Naive thymus-derived CD4-positive, alpha-beta T cell (primary cell): ENCODE data around the gene PLEKHJ1. TPM values are rescaled to one million over a fixed set of nuclear protein-coding genes. Genes with fewer than 3 reads are reported as not detected.

Experiments used
- ATAC-seq: fragments of 150-1000 bp; cut with Tn5 transposase; 2 replicates; pipeline ENCODE4 v1.10.0; 2021; ENCODE audit warnings: mild to moderate bottlenecking, moderate library complexity
- CTCF ChIA-PET: fragments of 350-600 bp; sonication (Branson Sonifier 250); formaldehyde crosslinking; loops from one replicate; lab custom pipeline; 2021; ENCODE audit warnings: antibody characterized with exemption; lab: Charles Lee
- POLR2A ChIA-PET: fragments of 350-600 bp; sonication (Branson Sonifier 250); formaldehyde crosslinking; loops from one replicate; lab custom pipeline; 2021; ENCODE audit warnings: antibody characterized with exemption, inconsistent platforms; lab: Charles Lee
- DNase-seq, 9 donors: peaks; one replicate each; pipeline versions ENCODE4 v3.0.0 to v3.0.0-alpha.2; 2020 to 2022; ENCODE audit warnings: mixed read lengths in 1 of 9
- H3K27ac ChIP-seq: one replicate; pipeline ENCODE4 v1.7.0; 2013; ENCODE audit warnings: mild to moderate bottlenecking, low read depth, low read length, moderate library complexity
- H3K27me3 ChIP-seq, 2 donors: one replicate each; pipeline ENCODE4 v1.7.0; 2013; ENCODE audit warnings: low read length in 2 of 2, mild to moderate bottlenecking in 2 of 2, moderate library complexity in 2 of 2; ENCODE audit not compliant: control insufficient read depth in 2 of 2, insufficient read depth in 2 of 2
- H3K36me3 ChIP-seq, 3 experiments: 1 replicate in 2 of 3; 2 replicates in 1 of 3; pipeline ENCODE4 v1.7.0; 2013; ENCODE audit warnings: low read length in 3 of 3, mild to moderate bottlenecking in 3 of 3, moderate library complexity in 1 of 3; ENCODE audit not compliant: insufficient read depth in 3 of 3, control insufficient read depth in 2 of 3
- H3K4me1 ChIP-seq, 2 donors: one replicate each; pipeline ENCODE4 v1.7.0; 2013; ENCODE audit warnings: low read length in 2 of 2, mild to moderate bottlenecking in 2 of 2, moderate library complexity in 1 of 2; ENCODE audit not compliant: control insufficient read depth in 2 of 2, insufficient read depth in 2 of 2
- H3K4me3 ChIP-seq: 2 replicates; pipeline ENCODE4 v1.7.0; 2013; ENCODE audit warnings: mild to moderate bottlenecking, low read length
- H3K9me3 ChIP-seq, 3 experiments: 1 replicate in 2 of 3; 2 replicates in 1 of 3; pipeline ENCODE4 v1.7.0; 2013; ENCODE audit warnings: low read length in 3 of 3; ENCODE audit not compliant: control insufficient read depth in 2 of 3
- H3K27ac Mint-ChIP-seq, 9 donors: one replicate each; pipeline ENCODE4 v1.8.0; 2020 to 2022; ENCODE audit warnings: mixed read lengths in 9 of 9, mild to moderate bottlenecking in 8 of 9, moderate library complexity in 5 of 9, inconsistent platforms in 2 of 9
- H3K27me3 Mint-ChIP-seq, 5 donors: one replicate each; pipeline ENCODE4 v1.8.0; 2021 to 2022; ENCODE audit warnings: mixed read lengths in 5 of 5, mild to moderate bottlenecking in 1 of 5
- H3K36me3 Mint-ChIP-seq, 5 donors: one replicate each; pipeline ENCODE4 v1.8.0; 2020 to 2022; ENCODE audit warnings: mixed read lengths in 5 of 5, mild to moderate bottlenecking in 3 of 5, inconsistent platforms in 1 of 5
- H3K4me1 Mint-ChIP-seq, 7 donors: one replicate each; pipeline ENCODE4 v1.8.0; 2020 to 2022; ENCODE audit warnings: mixed read lengths in 7 of 7, mild to moderate bottlenecking in 3 of 7, inconsistent platforms in 1 of 7
- H3K4me3 Mint-ChIP-seq, 10 donors: one replicate each; pipeline ENCODE4 v1.8.0; 2020 to 2022; ENCODE audit warnings: mild to moderate bottlenecking in 10 of 10, mixed read lengths in 10 of 10, moderate library complexity in 6 of 10, inconsistent platforms in 2 of 10
- H3K9me3 Mint-ChIP-seq, 11 donors: one replicate each; pipeline ENCODE4 v1.8.0; 2020 to 2022; ENCODE audit warnings: mixed read lengths in 11 of 11, mild to moderate bottlenecking in 4 of 11, inconsistent platforms in 1 of 11, moderate library complexity in 1 of 11
- intact Hi-C, 2 donors: fragments of 100-400 bp; cut with micrococcal nuclease; formaldehyde crosslinking; loops; one replicate each; pipeline ENCODE4 v1.15.1; 2023
- polyA plus RNA-seq, 2 donors: library from polyadenylated mRNA; unstranded; fragments of 300-500 nt; fragmentation: Illumina TruSeq; gene quantifications; one replicate each; pipeline ENCODE4 v1.2.3, GENCODE V29; 2021
- total RNA-seq, 6 experiments: library from RNA in 5 of 6; stranded (reverse) in 5 of 6; gene quantifications; 1 replicate in 5 of 6; 2 replicates in 1 of 6; pipeline ENCODE4 v1.2.3 and lab custom pipeline; 2021 to 2026

Gene PLEKHJ1
- total and polyA plus RNA-seq, 7 experiments from 2014 or later: 32.9 to 123 (median 51.3) TPM

DNA sequence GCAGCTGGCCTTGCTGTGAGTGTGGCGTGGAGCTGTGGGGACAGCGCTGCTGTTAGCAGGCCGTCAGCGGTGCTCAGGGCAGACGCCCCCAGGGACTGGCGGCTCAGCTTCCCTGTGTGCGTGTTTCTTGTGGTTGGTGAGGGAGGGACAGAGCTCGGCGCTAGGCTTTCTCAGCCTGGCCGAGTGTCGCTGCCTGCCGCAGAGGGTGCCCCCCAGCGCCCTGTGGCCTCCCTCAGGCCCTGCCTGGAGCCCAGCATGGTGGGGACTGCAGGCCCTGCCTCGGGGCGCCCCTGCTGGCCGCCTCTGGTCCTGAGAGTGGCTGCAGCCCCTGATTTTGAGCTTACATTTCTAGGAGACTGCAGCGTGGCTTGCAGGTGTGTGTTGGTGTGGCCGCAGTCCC lies 36.9 kb downstream of the PLEKHJ1 start:
- Histone ChIP-seq H3K27me3 (no peaks in the 10 kb centered on the region), H3K36me3 (peaks cover 0 to 70% (median 0%) of the 10 kb centered on the region in 3 experiments), H3K4me3 (no peak overlapping the region), H3K9me3 (no peaks in the 10 kb centered on the region), H3K4me1 (no peaks in the 10 kb centered on the region), H3K27ac (no peak overlapping the region)
- DNase-seq (no peak), ATAC-seq (no peak)
- intact Hi-C loops: no loop called here
- Mint-ChIP-seq H3K4me1 (peaks cover 0 to 15% (median 4%) of the 10 kb centered on the region in 7 donors), H3K36me3 (peaks cover 0 to 11% (median 3%) of the 10 kb centered on the region in 5 donors), H3K27ac (peak overlapping the region in 2 of 9 donors; percentile 19 to 48), H3K27me3 (no peaks in the 10 kb centered on the region), H3K9me3 (no peaks in the 10 kb centered on the region), H3K4me3 (no peak overlapping the region)
- ChIA-PET CTCF (no interaction called here), POLR2A (no interaction called here)

DNA sequence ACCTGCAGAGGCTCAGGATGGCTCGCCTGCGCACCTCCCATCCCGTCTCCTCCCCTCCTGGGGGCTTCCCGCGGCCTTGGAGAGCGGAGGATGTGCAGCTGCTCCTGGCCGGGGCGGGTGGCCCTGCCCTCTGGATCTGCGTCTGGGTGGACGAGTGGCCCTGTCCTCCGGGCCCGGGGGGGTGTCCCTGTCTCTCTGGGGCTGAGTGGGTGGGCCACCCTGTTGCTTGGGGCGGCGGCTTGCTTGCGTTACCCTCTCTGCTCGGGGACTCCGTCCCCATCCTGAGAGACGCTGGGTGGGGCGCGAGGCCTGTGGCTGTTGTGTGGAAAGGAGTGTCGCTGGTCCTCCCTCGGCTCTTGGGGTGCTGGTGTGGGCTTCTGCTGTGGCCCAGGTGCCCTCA lies 37.8 kb downstream of the PLEKHJ1 start:
- Mint-ChIP-seq H3K4me3 (no peak overlapping the region), H3K27me3 (no peaks in the 10 kb centered on the region), H3K36me3 (peaks cover 0 to 12% (median 2%) of the 10 kb centered on the region in 5 donors), H3K4me1 (peaks cover 0 to 15% (median 4%) of the 10 kb centered on the region in 7 donors), H3K27ac (no peak overlapping the region), H3K9me3 (no peaks in the 10 kb centered on the region)
- H3K27ac ChIP-seq: no peak overlapping the region
- no peaks in the 10 kb centered on the region for H3K27me3 ChIP-seq
- intact Hi-C loops: no loop called here
- H3K4me3 ChIP-seq: no peak overlapping the region
- H3K4me1 ChIP-seq: no peaks in the 10 kb centered on the region
- peaks cover 0 to 70% (median 0%) of the 10 kb centered on the region in 3 experiments for H3K36me3 ChIP-seq
- CTCF ChIA-PET: no interaction called here
- no peaks in the 10 kb centered on the region for H3K9me3 ChIP-seq
- ATAC-seq (no peak), DNase-seq (no peak)
- POLR2A ChIA-PET: no interaction called here

DNA sequence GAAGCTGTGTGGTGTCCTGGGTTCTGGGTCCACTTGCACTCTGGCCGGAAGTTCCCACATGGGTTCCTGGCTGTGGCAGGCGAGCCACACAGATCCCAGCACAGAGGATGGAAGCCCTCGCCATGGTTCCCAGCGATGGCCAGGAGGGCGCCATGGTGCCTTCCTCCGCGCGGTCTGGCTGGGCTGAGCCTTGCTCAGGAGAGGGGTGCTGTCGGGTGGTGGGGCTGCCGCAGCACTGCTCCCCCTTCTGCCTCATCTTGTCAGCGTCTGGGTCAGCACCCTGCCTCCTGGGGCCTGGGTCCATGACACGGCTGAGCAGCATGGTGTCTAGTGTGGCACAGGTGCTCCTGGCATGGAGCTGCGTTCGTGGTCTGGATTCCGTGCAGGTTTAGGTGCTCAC lies 38.9 kb downstream of the PLEKHJ1 start:
- H3K36me3 ChIP-seq: peaks cover 0 to 69% (median 0%) of the 10 kb centered on the region in 3 experiments
- Mint-ChIP-seq H3K27me3 (no peaks in the 10 kb centered on the region), H3K4me1 (peaks cover 0 to 15% (median 4%) of the 10 kb centered on the region in 7 donors), H3K9me3 (peaks cover 0 to 2% (median 0%) of the 10 kb centered on the region in 11 donors), H3K36me3 (peaks cover 0 to 14% (median 2%) of the 10 kb centered on the region in 5 donors), H3K4me3 (no peak overlapping the region), H3K27ac (no peak overlapping the region)
- no peaks in the 10 kb centered on the region for H3K27me3 ChIP-seq
- no peaks in the 10 kb centered on the region for H3K9me3 ChIP-seq
- H3K4me3 ChIP-seq: no peak overlapping the region
- intact Hi-C loops: no loop called here
- CTCF ChIA-PET: no interaction called here
- no peak for ATAC-seq
- H3K27ac ChIP-seq: no peak overlapping the region
- POLR2A ChIA-PET: no interaction called here
- no peak for DNase-seq
- no peaks in the 10 kb centered on the region for H3K4me1 ChIP-seq

DNA sequence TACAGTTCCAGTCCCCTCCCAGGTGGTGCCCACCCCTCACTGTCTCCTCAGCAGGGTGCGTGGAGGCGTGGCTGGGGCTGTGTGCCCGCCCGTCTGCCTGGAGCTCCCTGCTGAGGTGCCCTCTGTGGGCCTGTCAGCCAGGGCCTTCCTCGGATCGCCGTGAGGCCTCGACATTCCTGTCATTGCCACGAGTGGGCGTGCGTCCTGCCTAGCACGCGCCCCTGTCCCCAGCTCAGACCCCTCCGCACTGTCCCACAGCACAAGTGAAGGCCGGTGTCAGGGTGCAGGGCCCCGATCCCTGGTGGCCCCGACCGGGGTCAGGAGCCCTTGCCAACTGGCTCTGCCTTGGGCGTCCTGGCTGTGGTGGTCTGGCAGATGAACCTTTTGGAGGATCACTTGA lies 40.2 kb downstream of the PLEKHJ1 start:
- Mint-ChIP-seq H3K36me3 (peaks cover 0 to 16% (median 6%) of the 10 kb centered on the region in 5 donors), H3K4me1 (peaks cover 0 to 15% (median 4%) of the 10 kb centered on the region in 7 donors), H3K27ac (no peak overlapping the region), H3K27me3 (no peaks in the 10 kb centered on the region), H3K4me3 (no peak overlapping the region), H3K9me3 (peaks cover 0 to 2% (median 0%) of the 10 kb centered on the region in 11 donors)
- CTCF ChIA-PET: no interaction called here
- H3K4me1 ChIP-seq: no peaks in the 10 kb centered on the region
- ATAC-seq: no peak
- intact Hi-C loops: no loop called here
- no peaks in the 10 kb centered on the region for H3K27me3 ChIP-seq
- H3K36me3 ChIP-seq: peaks cover 0 to 69% (median 0%) of the 10 kb centered on the region in 3 experiments
- no peak for DNase-seq
- POLR2A ChIA-PET: no interaction called here
- no peak overlapping the region for H3K4me3 ChIP-seq
- H3K27ac ChIP-seq: no peak overlapping the region
- H3K9me3 ChIP-seq: no peaks in the 10 kb centered on the region

DNA sequence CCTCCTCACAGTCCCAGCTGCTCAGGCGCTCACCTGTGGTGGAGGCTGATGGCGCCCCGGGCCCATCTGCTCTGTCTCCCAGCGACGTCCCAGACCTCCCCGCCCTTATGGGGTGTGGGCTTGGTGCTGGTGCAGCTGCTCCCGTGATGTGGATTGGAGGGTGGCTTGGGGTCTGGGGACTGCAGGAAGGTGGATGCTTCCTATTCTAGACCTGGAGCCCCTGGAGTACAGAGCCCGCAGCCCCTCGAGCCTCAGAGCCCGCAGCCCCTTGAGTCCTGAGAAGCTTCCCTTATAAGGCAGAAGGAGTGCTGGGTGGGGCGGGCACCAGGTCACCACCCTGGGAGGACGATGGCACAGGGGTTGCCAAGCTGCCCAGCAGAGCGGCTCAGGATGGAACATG lies 40.8 kb downstream of the PLEKHJ1 start:
- ATAC-seq: no peak
- no peaks in the 10 kb centered on the region for H3K9me3 ChIP-seq
- no peaks in the 10 kb centered on the region for H3K27me3 ChIP-seq
- ChIA-PET CTCF (no interaction called here), POLR2A (interaction anchor here (0.6 kb wide), 1 partner anchor 28 kb away, joined by 7 read pairs; no protein-coding TSS in a partner anchor)
- H3K4me1 ChIP-seq: no peaks in the 10 kb centered on the region
- Mint-ChIP-seq H3K4me1 (peaks cover 0 to 15% (median 4%) of the 10 kb centered on the region in 7 donors), H3K27me3 (no peaks in the 10 kb centered on the region), H3K9me3 (peaks cover 0 to 2% (median 0%) of the 10 kb centered on the region in 11 donors), H3K4me3 (no peak overlapping the region), H3K27ac (no peak overlapping the region), H3K36me3 (peaks cover 0 to 17% (median 6%) of the 10 kb centered on the region in 5 donors)
- H3K36me3 ChIP-seq: peaks cover 0 to 74% (median 0%) of the 10 kb centered on the region in 3 experiments
- intact Hi-C loops: no loop called here
- DNase-seq: no peak
- H3K4me3 ChIP-seq: no peak overlapping the region
- no peak overlapping the region for H3K27ac ChIP-seq

DNA sequence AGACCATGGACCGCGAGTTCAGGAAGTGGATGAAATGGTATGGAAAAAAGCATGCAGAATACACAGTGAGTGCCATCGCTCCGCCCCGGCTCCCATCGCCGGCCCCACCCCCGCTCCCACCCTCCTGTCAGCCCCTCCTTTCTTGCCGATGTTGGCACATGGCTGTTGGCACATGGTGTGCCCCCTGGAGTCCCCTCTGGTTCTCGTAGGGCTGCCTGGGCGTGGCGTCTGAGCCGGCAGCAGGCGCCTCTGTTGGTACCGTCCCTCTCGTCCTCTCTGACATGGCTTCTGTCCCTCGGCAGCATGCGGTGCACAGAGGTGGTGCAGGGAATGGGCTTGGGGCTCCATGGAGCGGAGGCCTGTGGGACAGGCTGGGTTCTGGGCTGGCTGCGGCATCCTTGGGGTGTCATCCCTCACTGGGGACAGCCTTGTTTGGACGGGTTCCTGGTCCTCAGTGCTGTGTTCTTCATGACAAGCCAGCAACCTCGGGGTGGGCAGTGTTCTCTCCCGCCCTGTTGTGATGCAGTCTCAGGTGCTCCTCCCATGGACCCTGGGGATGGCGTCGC lies 41.5 kb downstream of the PLEKHJ1 start:
- Histone ChIP-seq H3K27me3 (no peaks in the 10 kb centered on the region), H3K27ac (no peak overlapping the region), H3K4me3 (no peak overlapping the region), H3K36me3 (peaks cover 0 to 82% (median 0%) of the 10 kb centered on the region in 3 experiments), H3K4me1 (no peaks in the 10 kb centered on the region), H3K9me3 (no peaks in the 10 kb centered on the region)
- Mint-ChIP-seq H3K9me3 (peaks cover 0 to 2% (median 0%) of the 10 kb centered on the region in 11 donors), H3K4me1 (peaks cover 0 to 15% (median 4%) of the 10 kb centered on the region in 7 donors), H3K27ac (no peak overlapping the region), H3K36me3 (peaks cover 0 to 17% (median 6%) of the 10 kb centered on the region in 5 donors), H3K27me3 (no peaks in the 10 kb centered on the region), H3K4me3 (no peak overlapping the region)
- ChIA-PET CTCF (no interaction called here), POLR2A (interaction anchor here (0.6 kb wide), 1 partner anchor 27 kb away, joined by 7 read pairs; no protein-coding TSS in a partner anchor)
- intact Hi-C loops: no loop called here
- DNase-seq (no peak), ATAC-seq (no peak)

DNA sequence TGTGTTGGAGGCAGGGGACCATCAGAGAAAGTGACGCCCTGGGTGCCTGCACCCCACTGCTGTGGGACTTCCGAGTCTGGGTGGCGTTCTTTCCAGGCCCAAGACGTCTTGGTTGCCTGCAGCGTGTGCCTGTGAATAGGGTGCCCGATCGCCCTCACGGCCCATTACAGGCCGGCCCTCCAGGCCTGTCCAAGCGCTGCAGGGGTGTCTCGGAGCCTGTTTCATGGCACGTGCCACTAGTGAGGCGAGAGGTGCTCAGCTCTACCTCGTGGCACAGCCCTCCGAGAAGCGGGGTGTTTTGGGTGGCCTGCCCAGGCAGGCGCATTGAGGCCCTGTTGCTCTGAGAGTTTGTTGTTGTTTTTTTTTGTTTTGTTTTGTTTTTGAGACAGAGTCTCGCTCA lies 42.3 kb downstream of the PLEKHJ1 start:
- Histone ChIP-seq H3K9me3 (no peaks in the 10 kb centered on the region), H3K27ac (no peak overlapping the region), H3K4me3 (no peak overlapping the region), H3K27me3 (no peaks in the 10 kb centered on the region), H3K36me3 (peaks cover 0 to 84% (median 0%) of the 10 kb centered on the region in 3 experiments), H3K4me1 (no peaks in the 10 kb centered on the region)
- no peak for DNase-seq
- no peak for ATAC-seq
- no peaks in the 10 kb centered on the region for H3K27me3 Mint-ChIP-seq
- peaks cover 0 to 2% (median 0%) of the 10 kb centered on the region in 11 donors for H3K9me3 Mint-ChIP-seq
- intact Hi-C loops: no loop called here
- ChIA-PET CTCF (no interaction called here), POLR2A (no interaction called here)
- H3K27ac Mint-ChIP-seq: no peak overlapping the region
- peaks cover 0 to 14% (median 6%) of the 10 kb centered on the region in 5 donors for H3K36me3 Mint-ChIP-seq
- H3K4me3 Mint-ChIP-seq: no peak overlapping the region
- H3K4me1 Mint-ChIP-seq: peaks cover 0 to 12% (median 2%) of the 10 kb centered on the region in 7 donors
